Right lobe of liver (tissue), 4 donors: ENCODE results near the gene COL9A1.

Experiments used
- POLR2A ChIP-seq: fragments of 450-650 bp; IDR thresholded peaks from one replicate; pipeline ENCODE4 v1.6.1; 2017; ENCODE audit warnings: antibody characterized with exemption, mild to moderate bottlenecking
- TF ChIP-seq, protein P1 (sequence below), 4 donors: fragments of 200-600 bp in 3 of 4; fragments of 450-650 bp in 1 of 4; IDR thresholded peaks; one replicate each; pipeline versions ENCODE4 v1.5.1 to v1.8.0; 2016 to 2022; ENCODE audit warnings: antibody characterized with exemption in 4 of 4, mild to moderate bottlenecking in 2 of 4
- donor health status: DM: no; HTN: no; CAD: no.
- donor health status: DM: no; HTN: no; CAD: no.
- donor health status: DM: no; HTN: yes; CAD: no.

DNA sequence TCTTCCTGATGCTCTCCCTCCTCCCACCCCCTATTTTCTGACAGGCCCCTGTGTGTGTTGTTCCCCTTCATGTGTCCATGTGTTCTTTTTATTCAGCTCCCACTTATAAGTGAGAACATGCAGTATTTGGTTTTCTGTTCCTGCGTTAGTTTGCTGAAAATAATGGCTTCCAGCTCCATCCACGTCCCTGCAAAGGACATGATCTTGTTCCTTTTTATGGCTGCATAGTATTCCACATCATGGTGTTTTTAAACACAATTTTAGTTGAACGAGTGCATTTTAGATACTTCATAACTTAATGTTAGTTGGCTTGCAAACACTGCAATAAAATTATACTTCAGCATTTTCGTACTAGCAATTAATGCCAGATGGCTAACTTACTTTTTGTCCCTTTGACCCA lies 28.5 kb downstream of the COL9A1 start:
- TF ChIP-seq, protein P1, sequence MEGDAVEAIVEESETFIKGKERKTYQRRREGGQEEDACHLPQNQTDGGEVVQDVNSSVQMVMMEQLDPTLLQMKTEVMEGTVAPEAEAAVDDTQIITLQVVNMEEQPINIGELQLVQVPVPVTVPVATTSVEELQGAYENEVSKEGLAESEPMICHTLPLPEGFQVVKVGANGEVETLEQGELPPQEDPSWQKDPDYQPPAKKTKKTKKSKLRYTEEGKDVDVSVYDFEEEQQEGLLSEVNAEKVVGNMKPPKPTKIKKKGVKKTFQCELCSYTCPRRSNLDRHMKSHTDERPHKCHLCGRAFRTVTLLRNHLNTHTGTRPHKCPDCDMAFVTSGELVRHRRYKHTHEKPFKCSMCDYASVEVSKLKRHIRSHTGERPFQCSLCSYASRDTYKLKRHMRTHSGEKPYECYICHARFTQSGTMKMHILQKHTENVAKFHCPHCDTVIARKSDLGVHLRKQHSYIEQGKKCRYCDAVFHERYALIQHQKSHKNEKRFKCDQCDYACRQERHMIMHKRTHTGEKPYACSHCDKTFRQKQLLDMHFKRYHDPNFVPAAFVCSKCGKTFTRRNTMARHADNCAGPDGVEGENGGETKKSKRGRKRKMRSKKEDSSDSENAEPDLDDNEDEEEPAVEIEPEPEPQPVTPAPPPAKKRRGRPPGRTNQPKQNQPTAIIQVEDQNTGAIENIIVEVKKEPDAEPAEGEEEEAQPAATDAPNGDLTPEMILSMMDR (IDR thresholded peaks at IDR 0.05): no peak
- TF ChIP-seq POLR2A: no peak
